HG03175 (cell line): ENCODE data around the gene NRAS.

ENCODE experiments used
- ATAC-seq: cut with Tn5 transposase; IDR thresholded peaks from one replicate; pipeline ENCODE4 v1.9.1; 2021; ENCODE audit warnings: mild to moderate bottlenecking, moderate library complexity; ENCODE audit not compliant: unreplicated experiment

Gene NRAS

DNA sequence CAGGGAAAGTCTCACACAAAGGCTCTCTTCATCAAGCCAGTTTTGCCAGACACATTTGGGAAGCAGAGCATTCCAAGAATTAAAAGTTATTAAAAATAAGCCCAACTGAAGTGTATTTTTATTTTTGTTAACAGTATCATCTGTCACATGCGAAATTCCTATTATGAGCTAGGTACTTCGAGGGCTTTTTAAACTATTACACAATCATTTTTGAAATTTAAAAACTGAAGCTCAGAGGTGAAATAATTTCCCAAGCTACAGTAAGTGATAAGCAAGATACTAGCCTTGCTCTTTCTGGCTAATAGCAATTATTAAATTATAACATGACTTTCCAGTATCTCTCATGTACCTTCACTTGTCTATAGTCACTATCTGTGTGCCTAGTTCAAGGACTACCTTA is 12.0 kb upstream of the NRAS start:
- no peak for ATAC-seq

DNA sequence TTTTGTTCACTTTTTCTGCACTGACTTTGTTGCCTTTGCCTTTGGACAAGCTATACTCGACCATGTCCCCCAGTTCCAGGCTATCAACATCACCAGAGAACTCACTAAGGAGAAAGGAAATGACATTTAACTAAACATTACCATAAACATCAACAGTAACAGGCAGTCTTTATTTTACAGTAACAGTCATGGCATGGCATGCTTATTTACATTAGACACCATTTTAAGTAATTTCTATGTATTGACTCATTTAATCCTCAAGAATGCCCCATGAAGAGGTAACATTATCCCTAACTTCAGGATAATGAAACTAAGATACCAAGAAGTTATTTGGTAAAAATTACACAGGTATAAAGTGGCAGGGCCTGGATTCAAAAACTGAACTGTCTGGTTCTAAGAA is 8.7 kb upstream of the NRAS start:
- no peak for ATAC-seq

DNA sequence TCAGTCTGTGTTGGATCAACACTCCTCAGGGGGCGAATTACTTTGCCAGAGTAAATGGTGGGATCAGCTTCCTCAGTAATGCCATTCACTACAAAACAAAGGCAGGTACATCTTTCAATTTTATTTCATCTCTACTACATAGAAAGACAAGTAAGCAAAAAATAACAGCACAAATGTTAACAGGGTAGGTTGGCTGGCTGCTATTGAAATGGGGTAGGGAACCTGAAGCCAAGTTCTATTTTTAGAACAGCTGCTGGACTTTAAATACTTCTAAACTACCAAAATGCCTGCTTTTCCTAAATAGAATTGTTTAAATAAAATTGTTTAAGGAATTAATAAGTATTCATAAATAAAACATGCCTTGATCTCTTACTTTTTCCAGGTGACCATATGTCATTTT is 7.3 kb upstream of the NRAS start:
- no peak for ATAC-seq

DNA sequence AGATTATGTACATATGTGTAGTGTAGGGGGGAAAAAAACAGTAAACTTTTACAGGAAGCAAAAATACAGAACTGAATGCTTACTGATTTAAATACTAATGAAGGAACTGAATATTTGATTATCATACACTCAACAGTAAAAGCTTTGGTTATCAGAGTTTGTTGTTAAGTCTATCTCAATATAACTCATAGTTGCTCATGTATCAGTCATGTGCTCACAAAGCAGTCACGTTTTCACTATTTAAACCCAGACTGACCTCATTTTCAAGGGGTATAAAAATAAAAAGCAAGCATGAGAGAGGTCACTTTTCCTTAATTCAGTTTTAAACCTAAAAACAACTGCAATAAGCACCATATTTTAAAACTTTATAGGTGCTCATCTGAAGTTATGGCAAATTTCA is 6.9 kb upstream of the NRAS start:
- ATAC-seq = no peak

DNA sequence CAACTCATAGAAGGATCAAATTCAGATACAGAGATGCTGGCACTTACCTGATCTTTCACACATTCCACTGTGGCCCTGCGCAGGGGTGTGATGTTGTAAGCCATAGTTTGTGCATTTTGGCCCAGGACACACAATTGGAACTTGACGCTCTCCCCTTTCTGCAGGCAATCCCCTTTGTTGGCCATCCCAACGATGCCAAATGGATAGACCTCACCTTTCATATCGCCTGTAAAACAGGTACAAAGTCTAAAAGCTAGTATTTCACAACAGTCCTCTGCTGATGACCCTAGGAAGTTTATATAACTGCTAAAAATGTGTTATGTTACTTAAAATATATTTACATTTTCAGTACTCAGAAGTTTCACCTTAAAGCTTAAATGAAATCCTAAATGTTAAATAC is 3.9 kb upstream of the NRAS start:
- no peak for ATAC-seq

DNA sequence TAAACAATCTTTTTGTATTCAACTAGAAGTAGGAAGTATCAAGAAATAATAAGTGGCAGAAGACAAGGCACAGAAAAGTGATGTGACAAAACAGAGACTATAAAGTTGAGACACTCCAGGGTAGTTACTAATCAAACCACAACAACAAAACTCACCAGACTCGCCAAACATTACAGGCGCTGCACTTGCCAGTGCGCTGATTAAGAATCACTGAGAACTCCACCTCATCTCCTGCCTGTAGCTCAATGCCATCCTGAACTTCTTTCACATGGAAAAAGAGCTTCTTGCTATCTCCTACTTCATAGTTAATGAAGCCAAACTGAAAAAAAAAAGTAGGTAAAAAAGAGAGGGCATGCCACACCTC is 2.8 kb upstream of the NRAS start:
- no peak for ATAC-seq

DNA sequence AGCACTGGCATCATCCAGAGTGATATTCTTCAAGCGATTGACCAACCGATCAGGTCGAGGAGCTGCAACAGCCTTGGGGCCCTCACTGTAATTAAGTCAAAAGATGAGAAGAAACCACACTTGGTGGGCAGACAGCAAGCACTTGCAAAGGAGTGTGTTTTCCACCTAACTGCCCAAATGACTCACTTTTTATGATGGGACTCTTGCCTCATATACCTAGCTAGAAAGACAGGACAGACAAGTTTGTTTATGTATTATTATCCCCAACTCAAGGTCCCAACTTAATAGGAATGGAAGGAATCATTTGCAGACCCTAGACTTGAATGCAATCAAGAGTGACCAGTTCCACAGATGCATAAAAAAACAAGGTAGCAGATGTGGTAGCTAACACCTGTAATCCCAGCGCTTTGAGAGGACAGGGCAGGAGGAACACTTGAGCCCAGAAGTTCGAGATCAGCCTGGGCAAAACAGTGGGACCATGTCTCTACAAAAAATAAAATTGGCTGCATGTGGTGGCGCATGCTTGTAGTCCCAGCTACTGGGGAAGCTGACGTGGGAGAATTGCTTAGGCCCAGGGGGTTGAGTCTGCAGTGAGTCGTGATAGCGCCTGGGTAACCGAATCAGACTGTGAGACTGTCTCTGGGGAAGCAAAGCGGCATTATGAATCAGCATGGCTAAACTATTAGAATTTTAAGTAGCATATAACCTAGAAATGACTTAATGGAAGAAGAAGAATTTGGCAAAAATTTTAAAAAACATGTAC is 2.3 kb upstream of the NRAS start:
- ATAC-seq = no peak

DNA sequence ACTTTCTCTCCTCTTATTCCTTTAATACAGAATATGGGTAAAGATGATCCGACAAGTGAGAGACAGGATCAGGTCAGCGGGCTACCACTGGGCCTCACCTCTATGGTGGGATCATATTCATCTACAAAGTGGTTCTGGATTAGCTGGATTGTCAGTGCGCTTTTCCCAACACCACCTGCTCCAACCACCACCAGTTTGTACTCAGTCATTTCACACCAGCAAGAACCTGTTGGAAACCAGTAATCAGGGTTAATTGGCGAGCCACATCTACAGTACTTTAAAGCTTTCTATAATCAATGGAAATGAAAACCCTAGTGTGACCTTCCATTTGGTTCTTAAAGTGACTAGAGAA is 643 bp downstream of the NRAS start:
- ATAC-seq = no peak

DNA sequence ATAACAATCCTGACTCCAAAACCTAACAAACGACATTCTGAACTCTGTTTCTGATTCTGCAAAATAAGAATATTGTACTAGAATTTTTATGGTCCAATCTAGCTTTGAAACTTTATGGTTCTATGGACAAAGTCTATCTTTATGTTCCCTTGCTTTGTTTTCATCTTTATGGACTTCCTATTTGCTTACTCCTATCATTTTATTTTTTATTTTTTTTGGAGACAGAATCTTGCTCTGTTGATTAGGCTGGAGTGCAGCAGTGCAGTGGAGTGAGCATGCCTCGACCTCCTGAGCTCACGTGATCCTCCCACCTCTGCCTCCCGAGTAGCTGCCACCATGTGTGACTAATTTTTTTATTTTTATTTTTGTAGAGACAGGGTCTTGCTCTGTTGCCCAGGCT is 3.6 kb downstream of the NRAS start:
- no peak for ATAC-seq

DNA sequence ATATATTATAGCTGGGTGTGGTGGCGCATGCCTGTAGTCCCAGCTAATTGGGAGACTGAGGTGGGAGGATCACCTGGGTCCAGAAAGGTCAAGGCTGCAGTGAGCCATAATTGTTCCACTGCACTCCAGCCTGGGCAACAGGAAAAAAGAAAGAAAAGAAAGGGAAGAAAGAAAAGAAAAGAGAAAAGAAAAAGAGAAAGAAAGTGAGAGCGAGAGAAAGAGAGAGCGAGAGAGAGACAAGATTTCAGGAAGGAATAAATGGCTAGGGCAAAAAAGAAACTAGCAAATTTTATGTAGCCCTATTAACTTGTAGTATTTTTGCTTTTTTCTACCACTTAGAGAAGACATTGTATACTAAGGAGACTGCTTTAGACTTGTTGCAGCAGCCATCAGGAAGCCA is 6.2 kb downstream of the NRAS start:
- ATAC-seq = no peak

DNA sequence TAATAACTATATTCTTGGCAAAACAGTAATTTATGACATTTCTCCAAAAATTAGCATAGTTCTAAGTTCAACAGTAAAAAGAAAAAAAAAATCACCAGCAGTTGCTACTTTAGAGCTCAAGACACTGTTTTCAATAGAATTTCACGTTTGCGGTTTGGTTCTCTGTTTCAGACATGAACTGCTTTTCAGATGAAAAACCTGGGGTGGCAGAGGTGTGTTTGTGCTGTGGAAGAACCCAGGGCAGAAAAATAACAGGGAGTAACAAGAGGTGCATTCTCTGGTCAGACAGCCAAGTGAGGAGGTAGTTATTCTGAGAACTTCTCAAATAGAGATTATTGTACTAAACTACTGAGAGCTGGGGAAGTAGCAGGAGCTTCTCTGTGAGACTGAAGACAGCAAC is 9.0 kb downstream of the NRAS start:
- ATAC-seq = no peak

DNA sequence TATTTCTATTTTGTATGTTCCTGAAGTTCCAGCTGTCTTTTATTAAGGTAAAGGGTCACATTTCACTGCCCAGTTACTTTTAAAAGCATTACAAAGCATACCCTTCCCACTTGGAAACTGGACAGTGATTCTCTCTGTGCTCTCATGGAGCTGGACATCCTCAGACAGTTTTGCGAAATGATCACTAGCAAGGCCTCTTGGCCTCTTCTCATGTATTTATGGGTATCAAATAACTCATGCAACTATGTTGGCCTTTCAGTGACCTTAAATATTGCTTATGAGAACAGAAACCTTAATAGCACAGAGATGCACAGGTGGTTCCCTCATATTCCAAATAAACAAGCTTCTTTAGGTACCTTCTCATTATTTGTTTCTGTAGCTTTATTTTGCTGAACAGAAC is 13.3 kb downstream of the NRAS start:
- no peak for ATAC-seq

DNA sequence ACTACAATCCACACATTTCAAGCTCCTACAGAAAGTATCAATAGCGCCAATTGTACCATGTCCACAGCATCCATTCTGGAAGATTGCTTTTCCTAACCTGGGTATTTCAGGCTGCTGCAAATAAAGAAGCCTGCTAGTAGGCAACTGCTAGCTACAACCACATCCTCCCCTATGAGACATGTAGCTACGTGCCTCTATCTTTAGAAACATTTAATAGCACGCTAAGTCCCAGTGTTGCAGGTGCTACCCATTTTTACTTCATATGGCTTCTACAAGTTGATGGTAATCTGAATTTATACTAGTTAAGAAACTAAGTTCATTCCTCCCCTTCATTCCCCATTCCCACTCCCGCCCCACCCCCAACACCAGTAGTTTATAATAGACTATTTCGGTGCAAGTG is 13.8 kb downstream of the NRAS start:
- ATAC-seq = no peak

DNA sequence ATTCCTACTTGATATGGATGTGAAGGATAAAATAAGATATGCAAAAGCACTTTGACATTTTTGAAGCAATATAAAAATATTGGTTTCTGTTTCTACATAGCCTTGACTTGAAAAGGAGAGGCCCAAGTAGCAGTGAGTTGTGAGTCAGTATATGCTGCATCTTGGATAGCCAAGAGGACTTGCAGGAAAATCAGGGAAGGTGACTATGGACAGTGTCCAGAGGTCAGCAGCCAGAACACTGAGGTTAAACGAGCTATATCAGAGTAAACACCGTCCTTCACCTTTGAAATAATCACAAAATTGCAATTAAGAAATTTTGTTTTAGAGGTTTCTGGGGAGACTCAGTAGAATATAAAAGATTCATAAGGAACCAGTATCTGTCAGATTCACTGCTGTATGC is 14.6 kb downstream of the NRAS start:
- ATAC-seq = no peak

DNA sequence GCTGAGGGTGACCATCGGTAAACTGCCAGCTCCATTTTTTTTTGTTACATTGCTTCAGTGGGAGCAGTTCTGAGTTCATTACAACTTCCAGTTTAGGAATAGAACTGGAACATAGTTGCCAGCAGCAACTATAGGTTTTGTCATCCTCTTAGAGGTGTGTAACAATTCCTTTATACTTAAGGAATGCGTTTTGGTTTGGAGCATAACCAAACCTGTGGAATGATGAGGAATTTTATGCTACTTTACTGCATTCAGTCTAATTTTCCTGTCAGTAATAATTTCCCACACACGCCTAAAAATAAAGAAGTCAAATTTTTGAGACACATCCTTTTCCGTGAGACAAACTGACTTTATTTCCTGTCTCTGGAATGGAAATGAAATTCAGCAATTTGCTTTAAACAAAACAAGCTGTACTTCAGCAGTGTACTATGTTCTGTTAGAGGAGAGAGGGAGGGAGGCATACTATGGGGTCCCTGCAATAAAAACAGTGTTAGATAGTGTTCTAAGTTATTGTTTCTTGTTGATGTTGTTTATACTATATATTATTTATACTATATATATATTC is 16.5 kb downstream of the NRAS start:
- no peak for ATAC-seq

DNA sequence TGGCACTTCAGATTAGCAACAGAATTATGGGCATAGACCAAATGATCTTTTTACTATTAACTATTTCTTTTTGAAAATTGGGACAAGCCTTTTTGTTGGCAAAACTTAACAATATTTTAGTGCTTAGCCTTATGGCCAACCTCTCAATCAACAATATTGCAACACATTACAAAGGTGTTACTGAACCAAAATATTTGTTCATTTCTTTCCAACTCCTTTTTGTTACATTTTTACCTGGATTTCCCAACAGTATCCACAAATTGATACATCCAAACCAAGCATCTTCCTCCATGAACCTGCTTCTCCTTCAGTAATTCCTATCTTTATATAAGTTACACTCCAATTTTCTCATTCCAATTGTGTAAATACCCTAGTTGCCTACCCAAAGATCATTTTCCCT is 19.8 kb downstream of the NRAS start:
- ATAC-seq = no peak

DNA sequence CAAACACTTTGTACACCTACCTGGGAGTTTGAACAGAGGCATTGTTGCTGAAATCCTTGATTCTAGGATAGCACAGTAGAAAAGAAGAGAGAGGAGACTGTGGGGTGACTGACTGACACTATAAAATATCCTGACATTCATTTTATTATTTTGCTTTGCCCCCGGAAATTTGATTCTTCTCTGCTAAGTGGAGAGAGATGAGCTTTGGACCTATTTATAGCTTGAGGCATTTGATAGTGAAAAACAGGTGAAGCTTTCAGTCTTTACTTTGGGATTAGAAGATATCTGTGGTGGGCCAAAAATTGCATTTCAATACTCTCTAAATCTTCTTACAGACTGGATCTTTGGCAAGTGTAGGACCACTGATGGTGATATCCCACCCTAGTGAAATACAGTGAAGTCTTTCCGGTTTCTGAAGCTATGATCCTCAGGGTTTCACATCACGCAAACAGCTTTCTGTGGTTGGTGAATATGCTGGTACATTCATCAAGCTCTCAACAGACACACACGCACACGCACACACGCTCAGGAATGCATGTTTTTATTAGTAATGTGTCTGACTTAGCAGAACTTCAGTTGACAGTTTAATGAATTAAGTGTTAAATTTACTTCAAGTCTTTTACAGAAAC is 21.0 kb downstream of the NRAS start, which contains the start of gene AMPD1:
AMPD1 (minus strand) TSS at position 117 of the 629 bp plus-strand sequence; CDS start at position 42, 75 bp downstream.
- ATAC-seq = no peak

DNA sequence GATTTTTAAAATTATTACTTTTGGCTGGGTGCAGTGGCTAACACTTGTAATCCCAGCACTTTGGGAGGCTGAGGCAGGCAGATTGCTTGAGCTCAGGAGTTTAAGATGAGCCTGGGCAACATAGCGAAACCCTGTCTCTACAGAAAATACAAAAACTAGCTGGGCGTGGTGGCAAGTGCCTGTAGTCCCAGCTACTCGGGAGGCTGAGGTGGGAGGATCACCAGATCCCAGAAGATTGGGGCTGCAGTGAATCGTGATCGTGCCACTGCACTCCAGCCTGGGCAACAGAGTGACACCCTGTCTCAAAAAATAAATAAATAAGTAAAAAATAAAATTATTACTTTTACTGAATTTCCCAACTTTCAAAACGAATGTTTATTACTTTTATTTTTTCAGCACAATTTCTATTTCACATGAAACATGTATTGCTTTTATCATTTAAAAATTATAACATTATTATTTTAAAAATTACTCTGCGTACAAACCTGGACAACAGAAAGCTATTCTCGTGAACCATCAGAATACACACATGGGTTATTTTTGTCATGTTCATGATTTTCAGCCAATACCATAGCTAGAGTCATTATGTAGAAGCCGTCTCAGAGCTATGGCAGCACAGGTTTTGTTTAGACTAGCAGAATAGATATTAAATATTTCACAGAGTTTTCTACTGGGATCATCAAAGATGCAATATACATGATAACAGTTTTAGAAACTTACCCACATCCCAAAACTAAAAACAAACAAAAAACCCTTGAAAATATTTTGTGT is 21.8 kb downstream of the NRAS start:
- ATAC-seq = no peak

DNA sequence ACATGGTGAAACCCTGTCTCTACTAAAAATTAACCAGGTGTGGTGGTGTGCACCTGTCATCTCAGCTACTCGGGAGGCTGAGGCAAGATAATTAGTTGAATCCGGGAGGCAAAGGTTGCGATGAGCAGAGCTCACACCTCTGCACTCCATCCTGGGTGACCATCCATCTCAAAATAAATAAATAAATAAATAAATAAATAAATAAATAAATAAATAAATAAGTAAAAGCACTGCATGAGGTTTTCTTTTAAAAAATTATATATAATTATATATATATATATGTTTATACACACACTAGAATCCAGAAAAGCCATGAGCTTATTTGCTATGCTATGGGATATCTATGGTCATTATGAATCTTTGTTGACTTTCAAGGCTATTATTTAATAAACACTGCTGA is 23.6 kb downstream of the NRAS start:
- ATAC-seq = no peak

DNA sequence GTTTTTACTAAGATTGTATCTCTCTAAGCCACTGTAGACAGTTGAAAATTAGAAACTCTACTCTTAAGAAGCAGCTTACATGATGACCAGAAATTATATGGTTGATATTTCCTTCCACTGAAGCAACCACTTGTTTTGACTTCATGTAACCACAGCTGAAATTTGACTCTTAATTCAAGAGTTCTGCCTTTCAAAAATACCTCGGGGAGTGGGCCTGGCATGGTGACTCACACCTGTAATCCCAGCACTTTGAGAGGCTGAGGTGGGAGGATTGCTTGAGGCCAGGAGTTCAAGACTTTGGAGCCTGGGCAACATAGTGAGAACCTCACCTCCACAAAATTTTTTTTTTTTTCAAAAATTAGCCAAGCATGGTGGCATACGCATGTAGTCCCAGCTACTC is 25.5 kb downstream of the NRAS start:
- ATAC-seq = no peak

DNA sequence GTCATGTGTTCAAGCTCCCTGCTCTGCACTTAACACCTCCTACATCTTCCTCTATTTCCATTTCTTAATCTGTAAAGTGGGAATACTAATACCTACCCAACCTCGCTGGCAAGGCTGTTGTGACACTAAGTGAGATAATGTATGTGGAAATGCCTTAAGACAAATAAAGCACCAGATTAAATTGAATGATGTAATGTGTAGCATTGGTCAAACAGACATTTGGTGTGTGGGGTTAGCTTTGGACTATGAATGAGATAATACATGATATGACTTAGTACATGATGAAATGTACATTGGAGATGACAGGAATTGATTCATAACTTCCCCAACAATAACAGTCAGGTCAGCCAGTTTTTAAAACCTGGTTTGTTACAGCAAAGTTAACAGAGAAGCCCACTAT is 26.4 kb downstream of the NRAS start:
- no peak for ATAC-seq

DNA sequence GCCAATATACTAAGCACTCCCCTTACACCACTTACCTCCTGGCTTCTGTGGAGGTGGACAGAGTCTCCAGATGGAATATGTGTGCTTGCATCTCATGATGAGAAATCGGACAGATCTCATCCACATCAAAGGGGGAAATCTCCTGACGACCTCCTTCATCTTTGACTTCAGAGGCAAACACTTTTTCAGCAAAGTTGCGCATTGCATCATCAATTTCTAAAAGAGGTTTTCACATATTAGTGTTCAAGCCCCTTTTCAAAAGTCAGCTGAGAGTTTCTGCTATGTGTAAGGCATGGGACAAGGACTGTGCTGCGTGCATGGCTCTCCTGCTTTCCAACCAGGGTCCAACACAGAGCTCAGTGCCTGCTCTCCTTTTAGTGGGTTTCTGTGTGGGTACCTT is 28.0 kb downstream of the NRAS start:
- no peak for ATAC-seq
